ENCODE measurements around the gene GPNMB. TPM values are rescaled to one million over a fixed set of nuclear protein-coding genes. Genes with fewer than 3 reads are reported as not detected.

GPNMB gene
- total and polyA plus RNA-seq, 10 of the 15 experiments (the other 5 are each of a cell fraction or from before 2014, with no cell fraction given) = 5.9 to 22.3 (median 10.0) TPM

GRCh38 chr7:23298885-23299769, 52.6 kb downstream of the GPNMB start, which contains the start of gene MALSU1 (continued):
- TF ChIP-seq E4F1 (IDR thresholded peaks at IDR 0.05; ENCODE audit: borderline replicate concordance, partially characterized antibody) = peak; percentile 54
- no peak for TF ChIP-seq RELA (IDR thresholded peaks at IDR 0.05; ENCODE audit: borderline replicate concordance, partially characterized antibody)
- TF ChIP-seq ZBTB4 (CRISPR knock-in tag; IDR thresholded peaks at IDR 0.05) = no peak
- peak in 1 of 2 experiments; percentile 51; a peak in 2 of 4 replicates for TF ChIP-seq BHLHE40 (IDR thresholded peaks at IDR 0.05; ENCODE audit: borderline replicate concordance in 1 of 2, low read depth in 2 of 2, low read length in 1 of 2)
- TF ChIP-seq ZNF274 (IDR thresholded peaks at IDR 0.05; ENCODE audit: insufficient read depth, insufficient read length) = no peak
- no peak for TF ChIP-seq BCL11A (IDR thresholded peaks at IDR 0.05; ENCODE audit: low read depth, low read length)
- peak; percentile 46 for TF ChIP-seq SP1 (IDR thresholded peaks at IDR 0.05; ENCODE audit: low read depth, low read length)
- TF ChIP-seq BMI1 (IDR thresholded peaks at IDR 0.05; ENCODE audit: borderline replicate concordance) = no peak
- TF ChIP-seq TCF3 (IDR thresholded peaks at IDR 0.05; ENCODE audit: borderline replicate concordance, insufficient read depth, low read depth, low read length) = 0 out of 2 replicates have a peak, but pooled peaks have one; percentile 56
- TF ChIP-seq STAT1 (conservative IDR thresholded peaks at IDR 0.05) = no peak
- TF ChIP-seq SIX5 (IDR thresholded peaks at IDR 0.05; ENCODE audit: low read depth, low read length, severe bottlenecking) = peak; percentile 12
- TF ChIP-seq PML (IDR thresholded peaks at IDR 0.05; ENCODE audit: low read length) = peak; percentile 73
- TF ChIP-seq IRF5 (IDR thresholded peaks at IDR 0.05; ENCODE audit: borderline replicate concordance) = no peak
- TF ChIP-seq IKZF2 (IDR thresholded peaks at IDR 0.05) = no peak; a peak in 1 of 4 replicates
- peak; percentile 82; the same call in 1 of the 2 replicates for TF ChIP-seq HDGF (IDR thresholded peaks at IDR 0.05)
- TF ChIP-seq KLF5 (IDR thresholded peaks at IDR 0.05; ENCODE audit: partially characterized antibody) = peak; percentile 76
- TF ChIP-seq ZBTB33 (IDR thresholded peaks at IDR 0.05) = no peak
- no peak for TF ChIP-seq RAD21 (IDR thresholded peaks at IDR 0.05; ENCODE audit: insufficient read depth, low read depth, low read length)
- TF ChIP-seq FOXM1 (IDR thresholded peaks at IDR 0.05; ENCODE audit: low read depth, low read length) = no peak

All from GM12878 (cell line).